Kidney (tissue), 14 donors: ENCODE results near the gene TAF8. TPM values are rescaled to one million over a fixed set of nuclear protein-coding genes. Genes with fewer than 3 reads are reported as not detected.
A peak's percentile ranks its signal among the peaks of the same experiment; 100 is the strongest.

ENCODE experiments used
- DNase-seq, 5 donors: peaks; one replicate each; pipeline ENCODE4 v3.0.0-alpha.2; 2013 to 2020
- FAIRE-seq: peaks from 2 replicates; lab custom pipeline; 2012; peaks lifted over from hg19 to GRCh38; lab: Jason Lieb, UNC
- H3K27ac ChIP-seq, 2 donors: one replicate each; pipeline ENCODE4 v1.7.0; 2013; ENCODE audit warnings: low read depth in 2 of 2, low read length in 2 of 2, inconsistent platforms in 1 of 2
- H3K27me3 ChIP-seq: one replicate; pipeline ENCODE4 v1.7.1; 2013; ENCODE audit warnings: low read length, inconsistent platforms; ENCODE audit not compliant: control insufficient read depth, insufficient read depth
- H3K36me3 ChIP-seq, 3 donors: one replicate each; pipeline versions ENCODE4 v1.7.0 to v1.7.1; 2013; ENCODE audit warnings: low read length in 3 of 3, control low read depth in 1 of 3, inconsistent platforms in 1 of 3; ENCODE audit not compliant: insufficient read depth in 3 of 3, control insufficient read depth in 2 of 3
- H3K4me1 ChIP-seq, 3 donors: one replicate each; pipeline versions ENCODE4 v1.7.0 to v1.7.1; 2013; ENCODE audit warnings: low read length in 3 of 3, inconsistent platforms in 1 of 3, low read depth in 1 of 3; ENCODE audit not compliant: control insufficient read depth in 2 of 3, insufficient read depth in 2 of 3
- H3K4me3 ChIP-seq, 3 donors: one replicate each; pipeline versions ENCODE4 v1.7.0 to v1.8.1; 2013; ENCODE audit warnings: low read length in 3 of 3, control low read depth in 1 of 3, inconsistent platforms in 1 of 3
- H3K9ac ChIP-seq, 3 donors: one replicate each; pipeline versions ENCODE4 v1.7.0 to v1.7.1; 2013; ENCODE audit warnings: low read length in 3 of 3, control low read depth in 1 of 3, inconsistent platforms in 1 of 3
- H3K9me3 ChIP-seq, 3 donors: one replicate each; pipeline versions ENCODE4 v1.7.0 to v1.7.1; 2013; ENCODE audit warnings: low read length in 3 of 3, control low read depth in 1 of 3, inconsistent platforms in 1 of 3; ENCODE audit not compliant: control insufficient read depth in 2 of 3, insufficient read depth in 1 of 3
- intact Hi-C: fragments of 100-400 bp; cut with DNase I; formaldehyde crosslinking; loops from one replicate; pipeline ENCODE4 v1.11.1; 2022
- polyA plus RNA-seq: library from polyadenylated mRNA; stranded (reverse); fragments of 350-450 nt; fragmentation: Illumina TruSeq; extraction: RNeasy Lipid Tissue Mini Kit (QIAGEN cat#74804); gene quantifications from one replicate; pipeline ENCODE4 v1.2.3, GENCODE V29; 2014; ENCODE audit warnings: low read depth, low replicate concordance; ENCODE audit not compliant: insufficient read depth
- total RNA-seq: library from RNA; stranded (reverse); fragmentation: NEBNext Ultra II Directional; extraction: Animal tissue kit (Norgen Biotek cat#: 25700); gene quantifications from one replicate; pipeline ENCODE4 v1.2.1, GENCODE V29; 2021
- TF ChIP-seq, protein P1 (sequence below): IDR thresholded peaks from 3 replicates; pipeline ENCODE4 v1.5.1; 2012; ENCODE audit warnings: mild to moderate bottlenecking, moderate library complexity, borderline replicate concordance; ENCODE audit not compliant: insufficient read depth; ENCODE audit errors: extremely low read depth
- donor health status: control.
- donor health status: control.
- donor health status: control.
- donor health status: control.
- donor health status: control.
- donor health status: DM: yes; HTN: yes; CAD: no.
- donor health status: Normal renal cell carcinoma (clear cell type).

TAF8 gene
- total and polyA plus RNA-seq, 2 donors from 2014 or later = 16.3 to 32.0 TPM

DNA sequence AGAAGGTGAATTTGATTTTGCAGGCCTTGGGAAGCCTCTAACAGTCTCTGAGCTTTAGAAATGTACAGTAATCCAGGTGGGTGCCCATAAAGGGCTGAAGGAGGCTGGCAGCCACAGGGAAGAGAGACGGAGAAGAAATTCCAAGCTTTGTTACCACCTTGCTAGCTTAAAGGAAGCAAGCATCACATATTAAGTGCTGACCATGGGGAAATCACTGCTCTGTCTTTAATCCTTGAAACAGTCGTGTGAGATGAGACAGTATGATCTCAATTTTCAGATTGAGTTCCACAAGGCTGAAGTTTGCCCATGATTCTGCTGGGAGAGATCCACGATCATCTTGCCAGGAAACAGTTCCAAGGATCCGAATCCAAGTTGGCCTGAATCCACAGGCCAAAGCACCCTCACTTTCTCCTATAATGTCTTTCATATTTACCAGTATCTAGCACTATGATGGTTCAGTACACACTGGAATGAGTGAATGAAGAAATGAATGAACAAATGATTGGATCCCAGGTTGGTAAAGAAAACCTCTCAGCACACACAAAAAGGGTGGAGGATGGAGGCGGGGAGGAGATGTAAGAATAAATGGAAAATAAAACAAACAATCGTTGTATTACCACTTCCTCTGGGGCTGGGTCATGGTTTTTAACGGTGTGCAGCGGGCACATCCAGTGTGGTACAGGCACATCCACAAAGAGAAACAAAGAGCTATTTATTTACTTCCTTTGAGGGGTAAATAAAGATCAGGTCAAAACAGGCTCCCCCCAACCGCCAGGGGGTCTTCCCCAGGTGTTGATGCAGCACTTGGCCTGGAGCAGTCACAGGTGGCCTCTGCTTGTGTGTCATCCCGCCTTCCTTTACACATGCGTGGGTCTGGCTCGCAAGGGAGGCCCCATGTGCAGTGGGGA lies 28.2 kb upstream of the TAF8 start:
- Histone ChIP-seq H3K4me1 (peaks cover 0 to 4% (median 0%) of the 10 kb centered on the region in 3 donors), H3K4me3 (no peak overlapping the region), H3K36me3 (peaks cover 0 to 2% (median 0%) of the 10 kb centered on the region in 3 donors), H3K27me3 (no peaks in the 10 kb centered on the region), H3K27ac (no peak overlapping the region), H3K9ac (no peak overlapping the region), H3K9me3 (no peaks in the 10 kb centered on the region)
- intact Hi-C loops = no loop called here
- DNase-seq (no peak), FAIRE-seq (no peak)
- TF ChIP-seq, protein P1, sequence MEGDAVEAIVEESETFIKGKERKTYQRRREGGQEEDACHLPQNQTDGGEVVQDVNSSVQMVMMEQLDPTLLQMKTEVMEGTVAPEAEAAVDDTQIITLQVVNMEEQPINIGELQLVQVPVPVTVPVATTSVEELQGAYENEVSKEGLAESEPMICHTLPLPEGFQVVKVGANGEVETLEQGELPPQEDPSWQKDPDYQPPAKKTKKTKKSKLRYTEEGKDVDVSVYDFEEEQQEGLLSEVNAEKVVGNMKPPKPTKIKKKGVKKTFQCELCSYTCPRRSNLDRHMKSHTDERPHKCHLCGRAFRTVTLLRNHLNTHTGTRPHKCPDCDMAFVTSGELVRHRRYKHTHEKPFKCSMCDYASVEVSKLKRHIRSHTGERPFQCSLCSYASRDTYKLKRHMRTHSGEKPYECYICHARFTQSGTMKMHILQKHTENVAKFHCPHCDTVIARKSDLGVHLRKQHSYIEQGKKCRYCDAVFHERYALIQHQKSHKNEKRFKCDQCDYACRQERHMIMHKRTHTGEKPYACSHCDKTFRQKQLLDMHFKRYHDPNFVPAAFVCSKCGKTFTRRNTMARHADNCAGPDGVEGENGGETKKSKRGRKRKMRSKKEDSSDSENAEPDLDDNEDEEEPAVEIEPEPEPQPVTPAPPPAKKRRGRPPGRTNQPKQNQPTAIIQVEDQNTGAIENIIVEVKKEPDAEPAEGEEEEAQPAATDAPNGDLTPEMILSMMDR = no peak

DNA sequence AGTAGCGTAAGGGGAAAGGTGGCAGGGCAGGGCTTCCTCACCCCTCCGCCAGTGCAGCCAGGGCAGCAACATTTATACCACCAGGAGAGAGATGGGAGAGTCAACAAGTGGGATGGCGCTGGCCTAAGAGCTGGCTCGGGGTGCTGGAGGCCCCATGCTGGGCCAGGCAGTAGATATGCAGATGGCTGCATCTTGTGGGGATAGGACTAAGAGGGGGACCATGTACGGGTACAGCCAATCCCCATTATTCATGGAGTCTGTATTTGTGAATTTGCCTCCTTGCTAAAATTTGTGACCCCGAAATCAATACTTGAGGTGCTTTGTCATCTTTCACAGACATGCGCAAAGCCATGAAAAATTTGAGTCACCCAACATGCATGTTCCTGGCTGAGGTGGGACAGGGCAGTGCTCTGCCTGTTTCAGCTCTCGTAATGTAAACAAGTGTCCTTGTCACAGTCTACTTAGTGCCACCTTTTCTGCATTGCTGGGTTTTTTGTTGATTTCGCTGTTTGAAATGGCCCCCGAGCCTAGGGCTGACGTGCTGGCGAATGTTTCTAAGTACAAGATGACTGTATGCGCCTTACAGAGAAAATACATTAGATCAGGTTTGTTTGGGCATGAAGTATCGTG lies 27.5 kb upstream of the TAF8 start:
- H3K4me3 ChIP-seq = no peak overlapping the region
- H3K27ac ChIP-seq = no peak overlapping the region
- intact Hi-C loops = no loop called here
- peaks cover 0 to 2% (median 0%) of the 10 kb centered on the region in 3 donors for H3K36me3 ChIP-seq
- FAIRE-seq = no peak
- peak in 1 of 5 donors; percentile 27 for DNase-seq
- H3K4me1 ChIP-seq = peaks cover 0 to 4% (median 0%) of the 10 kb centered on the region in 3 donors
- no peaks in the 10 kb centered on the region for H3K9me3 ChIP-seq
- no peaks in the 10 kb centered on the region for H3K27me3 ChIP-seq
- TF ChIP-seq, protein P1 = no peak
- no peak overlapping the region for H3K9ac ChIP-seq

DNA sequence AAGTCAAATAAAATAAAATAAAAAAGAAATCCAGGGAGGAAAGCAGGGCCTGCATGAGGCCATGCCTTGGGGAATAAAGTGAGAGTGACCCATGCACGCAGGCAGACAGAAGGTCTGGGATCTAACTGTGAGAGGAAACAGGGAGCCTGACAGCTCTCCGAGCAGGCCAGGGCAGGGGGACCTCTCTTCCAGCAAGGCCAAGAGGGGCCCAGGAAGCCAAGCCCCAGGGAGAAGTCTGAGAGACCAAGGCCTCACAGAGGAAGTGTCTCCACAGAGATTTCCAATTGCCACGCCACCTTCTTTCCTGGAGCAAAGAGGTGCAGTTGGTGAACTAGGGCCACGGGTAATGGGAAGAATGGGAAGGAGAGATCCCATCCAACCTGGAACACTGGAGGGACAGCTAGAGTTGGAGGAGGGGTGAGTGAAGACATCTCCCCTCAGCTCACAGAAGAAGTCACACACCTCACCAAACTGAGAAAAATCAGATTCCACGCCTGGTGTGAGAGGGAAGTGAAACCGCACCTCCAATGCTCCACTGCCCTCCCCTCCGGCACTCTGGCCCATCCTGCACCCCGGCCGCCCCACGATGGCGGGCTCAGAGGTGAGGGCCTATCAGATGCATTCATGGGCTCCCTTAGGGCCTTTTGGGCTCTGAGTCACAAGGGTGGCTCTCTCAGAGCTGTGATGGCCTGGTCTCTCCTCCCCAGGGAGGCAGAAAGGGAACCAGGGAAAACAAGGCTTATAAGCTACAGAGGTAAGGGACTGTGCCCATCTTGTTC lies 25.1 kb upstream of the TAF8 start:
- Histone ChIP-seq H3K4me3 (no peak overlapping the region), H3K4me1 (peaks cover 0 to 4% (median 0%) of the 10 kb centered on the region in 3 donors), H3K27me3 (no peaks in the 10 kb centered on the region), H3K9ac (no peak overlapping the region), H3K9me3 (no peaks in the 10 kb centered on the region), H3K36me3 (peaks cover 0 to 2% (median 0%) of the 10 kb centered on the region in 3 donors), H3K27ac (no peak overlapping the region)
- FAIRE-seq = no peak
- intact Hi-C loops = no loop called here
- peak in 1 of 5 donors; percentile 55 for DNase-seq
- TF ChIP-seq, protein P1 = no peak
